Upper lobe of left lung (tissue), 6 donors: ENCODE results near the gene CUBN. TPM values are rescaled to one million over a fixed set of nuclear protein-coding genes. Genes with fewer than 3 reads are reported as not detected.

Source experiments
- ATAC-seq, 2 donors: fragments of 200-7000 bp; cut with Tn5 transposase; one replicate each; pipeline ENCODE4 v1.9.1; 2022; ENCODE audit warnings: mild to moderate bottlenecking in 2 of 2, moderate library complexity in 2 of 2; ENCODE audit not compliant: low FRiP score in 2 of 2
- DNase-seq, 2 donors: peaks; one replicate each; pipeline ENCODE4 v3.0.0-alpha.2; 2019 to 2020
- H3K27ac ChIP-seq, 4 donors: fragments of 200-600 bp; sonication (generic); one replicate each; pipeline ENCODE4 v1.5.1; 2016 to 2019
- H3K27me3 ChIP-seq, 4 donors: fragments of 200-600 bp; sonication (generic); one replicate each; pipeline ENCODE4 v1.5.1; 2017 to 2019
- H3K36me3 ChIP-seq, 4 donors: fragments of 200-600 bp; sonication (generic); one replicate each; pipeline ENCODE4 v1.5.1; 2016 to 2019
- H3K4me1 ChIP-seq, 4 donors: fragments of 200-600 bp; sonication (generic); one replicate each; pipeline ENCODE4 v1.5.1; 2018 to 2019
- H3K4me3 ChIP-seq, 4 donors: fragments of 200-600 bp; sonication (generic); one replicate each; pipeline ENCODE4 v1.5.1; 2017 to 2019; ENCODE audit warnings: mild to moderate bottlenecking in 2 of 4, moderate library complexity in 1 of 4
- H3K9me3 ChIP-seq, 4 donors: fragments of 200-600 bp; sonication (generic); one replicate each; pipeline ENCODE4 v1.5.1; 2018 to 2019
- EP300 ChIP-seq, 4 donors: sonication (generic); formaldehyde crosslinking; IDR thresholded peaks; one replicate each; pipeline ENCODE4 v1.5.1; 2017; ENCODE audit warnings: antibody characterized with exemption in 4 of 4, control low read depth in 2 of 4
- POLR2A ChIP-seq, 4 donors: fragments of 450-650 bp; IDR thresholded peaks; one replicate each; pipeline ENCODE4 v1.5.1; 2016 to 2017; ENCODE audit warnings: antibody characterized with exemption in 4 of 4, mild to moderate bottlenecking in 2 of 4
- POLR2AphosphoS5 ChIP-seq, 2 donors: sonication (generic); formaldehyde crosslinking; IDR thresholded peaks; one replicate each; pipeline ENCODE4 v1.5.1; 2017; ENCODE audit warnings: antibody characterized with exemption in 2 of 2
- WGBS, 2 donors: methylation state at CpG; one replicate each; pipeline ENCODE4 v1.1.5; 2017 to 2018; 5-methylcytosine and 5-hydroxymethylcytosine counted together
- total RNA-seq, 6 donors: library from RNA; depleted of rRNA in 4 of 6; stranded (reverse); fragments of >200 nt in 4 of 6; gene quantifications; one replicate each; pipeline versions ENCODE4 v1.1.0 to v1.2.1, GENCODE V29; 2016 to 2021
- TF ChIP-seq, protein P1 (sequence below), 6 experiments: fragments of 450-650 bp in 4 of 6; fragments of 200-600 bp in 2 of 6; sonication (generic) in 2 of 6; IDR thresholded peaks; one replicate each; pipeline ENCODE4 v1.5.1; 2016 to 2019; ENCODE audit warnings: antibody characterized with exemption in 6 of 6
- donor health status: DM: no; HTN: no; CAD: no; lungs with moderate emphysema.
- donor health status: DM: no; HTN: yes; CAD: no; lungs with severe emphysema.

Gene CUBN
- 1 to 10 TPM; 1.0 to 9.4 (median 5.3) TPM for total RNA-seq

- Histone ChIP-seq H3K27me3 (no peaks in the 10 kb centered on the region), H3K9me3 (no peaks in the 10 kb centered on the region), H3K36me3 (no peaks in the 10 kb centered on the region), H3K4me3 (no peak within 1 kb of the TSS), H3K4me1 (no peaks in the 10 kb centered on the region), H3K27ac (no peak within 1 kb of the TSS)
- ATAC-seq (no peak), DNase-seq (no peak)
- TF ChIP-seq POLR2AphosphoS5 (IDR thresholded peaks at IDR 0.05) (no peak), EP300 (IDR thresholded peaks at IDR 0.05) (no peak), POLR2A (IDR thresholded peaks at IDR 0.05) (no peak)
- TF ChIP-seq, protein P1, sequence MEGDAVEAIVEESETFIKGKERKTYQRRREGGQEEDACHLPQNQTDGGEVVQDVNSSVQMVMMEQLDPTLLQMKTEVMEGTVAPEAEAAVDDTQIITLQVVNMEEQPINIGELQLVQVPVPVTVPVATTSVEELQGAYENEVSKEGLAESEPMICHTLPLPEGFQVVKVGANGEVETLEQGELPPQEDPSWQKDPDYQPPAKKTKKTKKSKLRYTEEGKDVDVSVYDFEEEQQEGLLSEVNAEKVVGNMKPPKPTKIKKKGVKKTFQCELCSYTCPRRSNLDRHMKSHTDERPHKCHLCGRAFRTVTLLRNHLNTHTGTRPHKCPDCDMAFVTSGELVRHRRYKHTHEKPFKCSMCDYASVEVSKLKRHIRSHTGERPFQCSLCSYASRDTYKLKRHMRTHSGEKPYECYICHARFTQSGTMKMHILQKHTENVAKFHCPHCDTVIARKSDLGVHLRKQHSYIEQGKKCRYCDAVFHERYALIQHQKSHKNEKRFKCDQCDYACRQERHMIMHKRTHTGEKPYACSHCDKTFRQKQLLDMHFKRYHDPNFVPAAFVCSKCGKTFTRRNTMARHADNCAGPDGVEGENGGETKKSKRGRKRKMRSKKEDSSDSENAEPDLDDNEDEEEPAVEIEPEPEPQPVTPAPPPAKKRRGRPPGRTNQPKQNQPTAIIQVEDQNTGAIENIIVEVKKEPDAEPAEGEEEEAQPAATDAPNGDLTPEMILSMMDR (IDR thresholded peaks at IDR 0.05) = no peak
- 97 to 100% methylated on average over 1 of the region's 1 CpG for WGBS, 2 donors
Measured at GRCh38 chr10:17129741-17130140, at the start of gene CUBN. Gene CUBN (minus strand): TSS chr10:17129811. CDS start chr10:17129765, 46 bp downstream.

DNA sequence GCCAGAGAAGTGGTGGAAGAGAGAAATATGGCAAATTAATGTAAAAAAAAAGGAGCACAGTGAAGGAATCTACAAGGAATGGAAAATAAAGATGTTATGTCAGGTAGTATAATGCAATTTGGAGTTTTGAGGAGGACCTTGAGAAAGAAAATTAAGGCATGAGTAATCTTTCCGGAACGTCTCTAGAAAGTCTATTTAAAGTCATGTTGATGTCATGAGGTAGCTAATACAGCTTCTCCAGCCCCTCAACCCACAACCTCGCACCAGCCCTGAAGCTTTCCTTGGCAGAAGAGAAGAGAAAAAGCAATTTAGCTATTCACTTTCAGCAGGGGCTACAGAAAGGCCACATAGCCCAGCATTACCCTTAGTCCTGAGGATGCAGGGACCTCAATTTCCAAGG lies 49.4 kb upstream of the CUBN start:
- no peak for DNase-seq
- H3K27me3 ChIP-seq = no peaks in the 10 kb centered on the region
- H3K9me3 ChIP-seq = no peaks in the 10 kb centered on the region
- H3K4me3 ChIP-seq = no peak overlapping the region
- no peak overlapping the region for H3K27ac ChIP-seq
- TF ChIP-seq EP300 (IDR thresholded peaks at IDR 0.05) = no peak
- TF ChIP-seq, protein P1 (IDR thresholded peaks at IDR 0.05) = no peak
- no peak for TF ChIP-seq POLR2A (IDR thresholded peaks at IDR 0.05)
- TF ChIP-seq POLR2AphosphoS5 (IDR thresholded peaks at IDR 0.05) = no peak
- no peak for ATAC-seq
- 85 to 90% methylated on average over 3 of the region's 3 CpGs for WGBS, 2 donors
- no peaks in the 10 kb centered on the region for H3K36me3 ChIP-seq
- H3K4me1 ChIP-seq = peaks cover 12 to 20% (median 17%) of the 10 kb centered on the region in 4 donors

- no peak for TF ChIP-seq EP300 (IDR thresholded peaks at IDR 0.05)
- no peak for TF ChIP-seq POLR2A (IDR thresholded peaks at IDR 0.05)
- TF ChIP-seq POLR2AphosphoS5 (IDR thresholded peaks at IDR 0.05) = no peak
- TF ChIP-seq, protein P1 (IDR thresholded peaks at IDR 0.05) = no peak
- H3K4me1 ChIP-seq = peaks cover 12 to 20% (median 17%) of the 10 kb centered on the region in 4 donors
- no peak overlapping the region for H3K4me3 ChIP-seq
- ATAC-seq (no peak), DNase-seq (no peak)
- no peaks in the 10 kb centered on the region for H3K36me3 ChIP-seq
- H3K27ac ChIP-seq = no peak overlapping the region
- 93 to 100% methylated on average over 1 of the region's 1 CpG for WGBS, 2 donors
- H3K27me3 ChIP-seq = no peaks in the 10 kb centered on the region
- H3K9me3 ChIP-seq = no peaks in the 10 kb centered on the region
Measured at GRCh38 chr10:17178006-17178405, 48.4 kb upstream of the CUBN start.

DNA sequence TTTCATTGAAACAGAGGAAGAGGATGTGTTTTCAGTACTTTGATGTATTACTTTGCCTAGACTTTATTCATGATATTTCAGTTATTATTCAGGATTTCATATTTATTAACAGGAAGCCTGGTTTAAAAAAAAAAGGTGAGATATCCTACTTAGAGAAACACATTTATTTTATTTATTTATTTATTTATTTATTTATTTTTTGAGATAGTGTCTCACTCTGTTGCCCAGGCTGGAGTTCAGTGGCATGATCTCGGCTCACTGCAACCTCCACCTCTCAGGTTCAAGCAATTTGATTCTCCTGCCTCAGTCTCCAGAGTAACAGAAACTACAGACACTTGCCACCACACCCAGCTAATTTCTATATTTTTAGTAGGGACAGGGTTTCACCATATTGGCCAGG lies 47.4 kb upstream of the CUBN start:
- DNase-seq (no peak), ATAC-seq (no peak)
- H3K4me3 ChIP-seq = no peak overlapping the region
- WGBS, 2 donors = 95 to 96% methylated on average over 1 of the region's 1 CpG
- H3K36me3 ChIP-seq = no peaks in the 10 kb centered on the region
- H3K27ac ChIP-seq = no peak overlapping the region
- TF ChIP-seq, protein P1 (IDR thresholded peaks at IDR 0.05) = no peak
- no peak for TF ChIP-seq POLR2AphosphoS5 (IDR thresholded peaks at IDR 0.05)
- no peak for TF ChIP-seq POLR2A (IDR thresholded peaks at IDR 0.05)
- no peak for TF ChIP-seq EP300 (IDR thresholded peaks at IDR 0.05)
- no peaks in the 10 kb centered on the region for H3K27me3 ChIP-seq
- peaks cover 12 to 20% (median 15%) of the 10 kb centered on the region in 4 donors for H3K4me1 ChIP-seq
- H3K9me3 ChIP-seq = no peaks in the 10 kb centered on the region

GRCh38 chr10:17176091-17176490 lies 46.5 kb upstream of the CUBN start:
- no peak for DNase-seq
- H3K9me3 ChIP-seq = no peaks in the 10 kb centered on the region
- H3K27me3 ChIP-seq = no peaks in the 10 kb centered on the region
- no peaks in the 10 kb centered on the region for H3K36me3 ChIP-seq
- H3K27ac ChIP-seq = no peak overlapping the region
- peaks cover 9 to 17% (median 14%) of the 10 kb centered on the region in 4 donors for H3K4me1 ChIP-seq
- no peak overlapping the region for H3K4me3 ChIP-seq
- TF ChIP-seq POLR2A (IDR thresholded peaks at IDR 0.05) = no peak
- TF ChIP-seq EP300 (IDR thresholded peaks at IDR 0.05) = no peak
- TF ChIP-seq, protein P1 (IDR thresholded peaks at IDR 0.05) = no peak
- no peak for TF ChIP-seq POLR2AphosphoS5 (IDR thresholded peaks at IDR 0.05)
- ATAC-seq = no peak
